Left cardiac atrium (tissue), 4 donors: ENCODE measurements around the gene H19. TPM values are rescaled to one million over a fixed set of nuclear protein-coding genes. Genes with fewer than 3 reads are reported as not detected.

Experiments
- ATAC-seq, 2 donors: fragments of 200-7000 bp; cut with Tn5 transposase; one replicate each; pipeline ENCODE4 v1.9.1; 2020; ENCODE audit warnings: mild to moderate bottlenecking in 2 of 2, moderate library complexity in 2 of 2
- DNase-seq: peaks from one replicate; pipeline ENCODE4 v3.0.0-alpha.2; 2020
- intact Hi-C, 2 donors: fragments of 100-400 bp; cut with DNase I; formaldehyde crosslinking; loops; one replicate each; pipeline versions ENCODE4 v1.14.1 to v1.15.1; 2022 to 2023
- total RNA-seq, 2 donors: library from RNA; stranded (reverse); fragmentation: NEBNext Ultra II Directional; extraction: Animal tissue kit (Norgen Biotek cat#: 25700); gene quantifications; one replicate each; pipeline ENCODE4 v1.2.1, GENCODE V29; 2021
- donor health status: DM: no; HTN: yes; CAD: no.
- donor health status: DM: no; HTN: yes; CAD: no; lungs with severe emphysema.
- donor health status: DM: yes; HTN: yes; CAD: no.
- donor health status: Dilated cardiomyopathy.

H19 gene
- total RNA-seq, 2 donors from 2014 or later = 390 to 610 TPM

GRCh38 chr11:1988667-1989317, 8.8 kb downstream of the H19 start:
- DNase-seq = no peak
- ATAC-seq = no peak
- intact Hi-C loops = no loop called here

GRCh38 chr11:1988174-1988573, 9.5 kb downstream of the H19 start:
- ATAC-seq = no peak

GRCh38 chr11:1987024-1987423, 10.6 kb downstream of the H19 start:
- no peak for DNase-seq
- intact Hi-C loops = no loop called here

More at GRCh38 chr11:1988174-1988573, 9.5 kb downstream of the H19 start:
- no peak for DNase-seq
- intact Hi-C loops = no loop called here

GRCh38 chr11:1983601-1983961, 14.1 kb downstream of the H19 start:
- intact Hi-C loops = no loop called here
- ATAC-seq = no peak
- DNase-seq = no peak

More at GRCh38 chr11:1987024-1987423, 10.6 kb downstream of the H19 start:
- no peak for ATAC-seq

DNA sequence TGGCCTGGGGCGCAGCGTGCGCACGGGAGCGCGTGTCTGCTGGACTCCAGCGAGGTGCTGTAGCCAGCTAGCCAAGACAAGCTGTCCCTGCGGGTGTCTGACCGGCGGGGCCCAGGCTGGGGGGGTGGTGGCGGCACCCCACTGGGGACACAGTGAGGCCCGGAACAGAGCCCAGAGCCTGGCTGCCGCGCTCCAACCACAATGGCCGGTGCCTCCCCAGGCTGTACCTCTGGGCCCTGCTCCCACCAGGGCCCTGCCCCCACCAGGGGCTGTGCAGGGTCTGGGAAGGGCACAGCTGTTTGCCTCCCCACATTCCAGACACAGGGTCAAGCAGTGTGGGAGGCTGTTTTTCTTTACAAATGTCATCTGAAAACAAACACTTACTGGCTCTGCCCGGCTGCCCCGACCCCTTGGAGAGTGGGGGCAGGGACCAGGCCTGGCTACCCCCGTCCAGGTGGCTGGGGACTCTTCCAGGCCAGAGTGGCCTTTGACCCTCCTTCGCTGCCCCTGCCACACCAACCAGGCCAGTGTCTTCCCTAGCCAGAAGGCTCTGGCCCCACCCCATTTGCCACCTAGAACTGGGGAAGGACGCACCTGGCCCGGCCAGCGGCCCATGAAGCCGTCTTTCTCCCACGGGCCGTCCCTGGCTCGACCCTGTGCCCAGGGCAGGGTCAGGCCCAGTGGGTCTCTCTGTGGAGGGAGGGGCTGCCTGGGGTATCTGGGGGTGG, 14.6 kb downstream of the H19 start:
- intact Hi-C loops = no loop called here
- DNase-seq (no peak), ATAC-seq (peak in 1 of 2 donors; percentile 62)

- ATAC-seq (no peak), DNase-seq (no peak)
- intact Hi-C loops = no loop called here
Measured at GRCh38 chr11:1979607-1980006, 18.0 kb downstream of the H19 start.

DNA sequence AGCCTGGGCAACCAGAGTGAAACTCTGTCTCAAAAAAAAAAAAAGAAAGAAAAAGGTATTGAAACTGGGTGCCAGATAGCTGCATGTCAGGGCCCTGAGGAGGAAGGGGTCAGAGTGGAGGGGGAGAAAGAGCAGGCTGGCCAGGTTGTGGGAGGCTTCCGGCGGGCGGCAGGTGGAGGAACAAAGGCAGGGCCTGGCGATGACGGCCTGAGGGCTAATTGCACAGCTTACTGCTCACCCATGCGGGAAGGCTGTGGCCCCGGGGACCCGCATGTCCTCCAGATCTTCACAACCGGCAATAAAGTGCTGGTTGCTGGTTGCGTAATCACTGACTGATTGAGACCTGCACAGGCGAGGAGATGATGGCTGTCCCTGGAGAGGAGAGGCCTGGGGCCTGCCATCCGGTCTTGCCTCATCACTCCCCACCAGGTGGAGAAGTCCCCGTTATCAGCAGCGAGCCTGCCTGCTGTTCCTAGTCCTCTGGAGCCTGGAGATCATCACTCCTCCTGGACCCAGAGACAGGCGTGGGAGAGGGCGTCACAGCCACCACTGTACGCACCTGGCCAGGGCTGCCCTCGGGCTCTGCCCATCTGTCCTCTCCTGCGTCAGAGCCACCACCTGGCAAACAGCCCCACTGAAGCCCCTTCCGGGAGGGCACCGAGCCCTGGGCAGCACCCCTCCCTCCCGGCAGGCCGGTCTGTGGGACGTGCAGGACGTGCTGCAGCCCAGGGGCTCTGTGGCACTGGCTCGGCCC, 18.7 kb downstream of the H19 start:
- ATAC-seq (no peak), DNase-seq (no peak)
- intact Hi-C loops = no loop called here

GRCh38 chr11:1975185-1975584, 22.5 kb downstream of the H19 start:
- DNase-seq (no peak), ATAC-seq (no peak)
- intact Hi-C loops = no loop called here

- intact Hi-C loops = no loop called here
- DNase-seq = no peak
- ATAC-seq = no peak
Measured at GRCh38 chr11:1970956-1971355, 26.7 kb downstream of the H19 start.

GRCh38 chr11:1969776-1970175, 27.9 kb downstream of the H19 start:
- intact Hi-C loops = no loop called here
- DNase-seq (no peak), ATAC-seq (no peak)

DNA sequence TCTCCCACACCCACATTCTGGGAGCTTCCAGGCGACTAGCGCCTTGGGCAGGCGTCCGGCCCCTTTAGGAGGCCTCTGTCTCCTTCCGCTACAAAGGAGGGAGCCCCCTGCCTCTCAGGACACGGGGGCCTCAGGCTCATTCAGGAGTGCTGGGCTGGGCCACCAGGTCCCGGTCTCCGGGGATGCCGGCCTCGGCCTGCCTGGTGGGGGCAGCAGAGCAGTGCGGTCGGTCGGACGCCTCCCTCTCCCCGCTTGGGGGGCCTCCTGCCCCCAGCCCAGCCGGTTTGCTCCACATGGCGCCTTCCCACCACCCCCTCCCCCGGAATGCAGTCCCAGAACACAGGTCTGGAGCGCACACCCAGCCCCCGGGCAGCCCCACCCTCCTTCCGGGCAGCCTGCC, 28.6 kb downstream of the H19 start:
- ATAC-seq = peak; percentile 59 to 61
- intact Hi-C loops = no loop called here
- no peak for DNase-seq

DNA sequence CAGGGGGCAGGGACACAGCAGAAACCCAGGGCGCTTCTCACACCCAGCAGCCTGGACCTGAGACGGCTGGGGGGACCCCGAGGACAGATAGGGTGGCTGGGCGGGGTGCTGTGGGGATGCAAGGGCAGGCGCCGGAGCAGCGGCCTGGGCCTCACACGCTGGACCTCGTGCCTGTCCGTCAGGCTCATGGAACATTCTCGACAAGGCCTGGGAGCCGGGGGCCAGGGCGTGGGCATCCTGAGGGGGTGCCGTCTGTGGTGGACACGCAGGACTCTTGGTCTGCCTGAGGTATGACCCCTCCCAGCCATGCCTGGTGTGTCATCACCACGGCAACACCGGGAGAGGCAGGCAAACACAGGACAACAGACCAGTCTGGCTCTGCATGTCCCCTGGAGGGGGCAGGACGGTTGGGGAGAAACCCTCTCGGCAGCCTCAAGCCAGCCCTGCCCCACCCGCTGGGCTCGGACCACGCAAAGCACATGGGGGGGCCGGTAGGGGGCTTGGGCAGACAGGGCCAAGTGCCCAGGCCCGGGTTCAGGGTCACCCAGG, 29.1 kb downstream of the H19 start:
- DNase-seq = no peak
- intact Hi-C loops = no loop called here
- peak; percentile 48 to 65 for ATAC-seq

- intact Hi-C loops = no loop called here
- ATAC-seq (peak in 1 of 2 donors; percentile 50), DNase-seq (no peak)
Measured at GRCh38 chr11:1967641-1968225, 29.9 kb downstream of the H19 start.

DNA sequence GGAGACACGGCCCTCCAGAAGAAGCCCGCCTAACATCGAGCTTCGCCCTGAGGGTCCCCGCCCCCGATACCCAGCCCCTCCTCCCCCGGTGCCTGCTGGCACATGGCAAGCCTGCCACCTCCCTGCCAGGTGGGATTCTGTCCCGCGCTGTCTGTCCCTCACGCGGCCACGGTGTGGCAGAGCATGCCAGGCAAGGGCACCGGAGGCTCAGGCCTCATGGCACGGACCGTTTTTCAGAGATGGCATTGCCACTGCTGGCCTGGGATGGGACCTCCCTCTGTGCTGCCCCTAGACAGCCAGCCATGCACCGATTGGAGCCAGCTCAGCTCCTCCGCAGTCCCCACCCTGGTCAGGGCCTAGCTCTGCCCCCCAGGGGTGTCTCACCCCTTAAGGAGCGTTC, 31.1 kb downstream of the H19 start:
- intact Hi-C loops = no loop called here
- DNase-seq (no peak), ATAC-seq (no peak)

GRCh38 chr11:1964955-1965354, 32.7 kb downstream of the H19 start:
- DNase-seq = no peak
- intact Hi-C loops = no loop called here
- ATAC-seq = no peak

- intact Hi-C loops = no loop called here
- ATAC-seq (no peak), DNase-seq (no peak)
Measured at GRCh38 chr11:1964348-1964747, 33.3 kb downstream of the H19 start.

- no peak for DNase-seq
- intact Hi-C loops = no loop called here
- no peak for ATAC-seq
Measured at GRCh38 chr11:1963864-1964263, 33.8 kb downstream of the H19 start.

- intact Hi-C loops = no loop called here
- DNase-seq = no peak
- no peak for ATAC-seq
Measured at GRCh38 chr11:1959786-1960185, 37.9 kb downstream of the H19 start.

DNA sequence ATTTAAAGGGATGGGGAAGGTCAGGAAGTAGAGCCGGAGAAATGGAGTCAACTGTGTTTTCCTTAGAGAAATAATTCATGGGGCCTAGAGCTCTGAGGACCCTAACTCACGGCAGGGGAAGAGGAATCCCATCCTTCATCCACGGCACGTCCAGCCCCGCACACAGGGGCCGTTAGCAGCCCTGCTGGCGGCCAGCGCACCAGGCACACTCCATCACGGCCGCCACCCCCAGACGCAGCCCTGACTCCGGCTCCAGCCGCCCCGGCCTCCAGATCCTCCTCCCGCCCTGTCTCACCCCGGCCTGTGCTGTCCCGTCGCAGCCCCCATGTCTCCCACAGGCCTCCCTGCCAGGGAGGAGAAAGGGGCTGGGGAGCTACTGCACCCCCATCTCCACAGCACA, 39.3 kb downstream of the H19 start:
- intact Hi-C loops = no loop called here
- no peak for DNase-seq
- ATAC-seq = no peak
